Lung (tissue), 12 donors: ENCODE data around the gene ACTR1A. TPM values are rescaled to one million over a fixed set of nuclear protein-coding genes. Genes with fewer than 3 reads are reported as not detected.

Source experiments
- ATAC-seq: fragments of 200-7000 bp; cut with Tn5 transposase; one replicate; pipeline ENCODE4 v1.9.1; 2020; ENCODE audit warnings: moderate number of reproducible peaks; ENCODE audit not compliant: insufficient read depth, low FRiP score
- DNase-seq, 3 donors: peaks; one replicate each; pipeline ENCODE4 v3.0.0-alpha.2; 2013 to 2017
- H3K27ac ChIP-seq, 2 donors: one replicate each; pipeline ENCODE4 v1.5.1; 2013; ENCODE audit warnings: mild to moderate bottlenecking in 2 of 2, moderate library complexity in 2 of 2, control low read depth in 1 of 2, inconsistent platforms in 1 of 2, low read depth in 1 of 2, low read length in 1 of 2
- H3K27me3 ChIP-seq, 3 donors: one replicate each; pipeline ENCODE4 v1.5.1; 2013; ENCODE audit warnings: low read length in 2 of 3; ENCODE audit not compliant: control insufficient read depth in 3 of 3, insufficient read depth in 3 of 3
- H3K36me3 ChIP-seq, 4 donors: one replicate each; pipeline ENCODE4 v1.5.1; 2013; ENCODE audit warnings: low read length in 4 of 4, mild to moderate bottlenecking in 1 of 4, moderate library complexity in 1 of 4; ENCODE audit not compliant: control insufficient read depth in 4 of 4, insufficient read depth in 4 of 4
- H3K4me1 ChIP-seq, 5 donors: one replicate each; pipeline ENCODE4 v1.5.1; 2013; ENCODE audit warnings: low read length in 5 of 5, mild to moderate bottlenecking in 2 of 5, moderate library complexity in 1 of 5; ENCODE audit not compliant: control insufficient read depth in 5 of 5, insufficient read depth in 5 of 5
- H3K4me3 ChIP-seq: one replicate; pipeline ENCODE4 v1.5.1; 2013; ENCODE audit warnings: mild to moderate bottlenecking, control low read depth, moderate library complexity
- H3K9ac ChIP-seq, 2 donors: one replicate each; pipeline ENCODE4 v1.5.1; 2013; ENCODE audit warnings: low read length in 2 of 2, control low read depth in 1 of 2; ENCODE audit not compliant: insufficient read depth in 1 of 2
- H3K9me3 ChIP-seq, 4 donors: one replicate each; pipeline ENCODE4 v1.5.1; 2013; ENCODE audit warnings: low read length in 3 of 4, mild to moderate bottlenecking in 1 of 4, moderate library complexity in 1 of 4; ENCODE audit not compliant: control insufficient read depth in 4 of 4, insufficient read depth in 3 of 4
- CTCF ChIP-seq: IDR thresholded peaks from 2 replicates; pipeline ENCODE4 v1.5.1; 2012; ENCODE audit warnings: mild to moderate bottlenecking; ENCODE audit errors: control extremely low read depth, extremely low read depth
- WGBS, 2 donors: extraction: QIAGEN DNeasy Blood & Tissue Kit; methylation state at CpG; one replicate each; pipeline ENCODE4 v1.1.7; 2013; 5-methylcytosine and 5-hydroxymethylcytosine counted together
- polyA plus RNA-seq, 2 donors: library from polyadenylated mRNA; stranded (reverse); fragments of 200-250 nt; gene quantifications; one replicate each; pipeline ENCODE4 v1.2.1, GENCODE V29; 2013
- total RNA-seq, 2 donors: library from RNA; depleted of rRNA in 1 of 2; stranded (reverse); fragments of >200 nt in 1 of 2; gene quantifications; one replicate each; pipeline ENCODE4 v1.2.1, GENCODE V29; 2014 to 2021
- donor health status: control.
- donor health status: control.
- donor health status: Bipolar disorder and iron deficiency.
- donor health status: healthy.
- donor health status: DM: yes; HTN: yes; CAD: no.

The ACTR1A gene
- total and polyA plus RNA-seq, 4 donors: 72.0 to 96.0 (median 84.3) TPM

GRCh38 chr10:102508506-102508905, 6.0 kb upstream of the ACTR1A start:
- Histone ChIP-seq H3K4me1 (peaks cover 0 to 12% (median 5%) of the 10 kb centered on the region in 5 donors), H3K4me3 (no peak overlapping the region), H3K9ac (no peak overlapping the region), H3K27ac (no peak overlapping the region), H3K9me3 (no peaks in the 10 kb centered on the region), H3K36me3 (peaks cover 0 to 32% (median 13%) of the 10 kb centered on the region in 4 donors), H3K27me3 (no peaks in the 10 kb centered on the region)
- no peak for ATAC-seq
- 97 to 100% methylated on average over 1 of the region's 1 CpG for WGBS, 2 donors
- no peak for DNase-seq
- TF ChIP-seq CTCF: no peak

GRCh38 chr10:102507521-102507920, 5.0 kb upstream of the ACTR1A start:
- Histone ChIP-seq H3K9me3 (no peaks in the 10 kb centered on the region), H3K4me1 (peaks cover 0 to 18% (median 8%) of the 10 kb centered on the region in 5 donors), H3K27ac (no peak overlapping the region), H3K36me3 (peaks cover 0 to 24% (median 12%) of the 10 kb centered on the region in 4 donors), H3K9ac (no peak overlapping the region), H3K27me3 (no peaks in the 10 kb centered on the region), H3K4me3 (no peak overlapping the region)
- WGBS, 2 donors: 66 to 81% methylated on average over 3 of the region's 3 CpGs
- TF ChIP-seq CTCF: no peak
- ATAC-seq (no peak), DNase-seq (peak in 2 of 3 donors; percentile 13 to 39)

GRCh38 chr10:102505462-102506115, 3.1 kb upstream of the ACTR1A start:
- Histone ChIP-seq H3K9ac (peak overlapping the region in 1 of 2 donors; percentile 44), H3K4me1 (peaks cover 0 to 29% (median 10%) of the 10 kb centered on the region in 5 donors), H3K36me3 (peaks cover 0 to 15% (median 9%) of the 10 kb centered on the region in 4 donors), H3K27me3 (no peaks in the 10 kb centered on the region), H3K27ac (peak overlapping the region in 1 of 2 donors; percentile 7), H3K4me3 (no peak overlapping the region), H3K9me3 (no peaks in the 10 kb centered on the region)
- TF ChIP-seq CTCF: no peak
- ATAC-seq: no peak
- WGBS, 2 donors: 71 to 86% methylated on average over 10 of the region's 10 CpGs
- no peak for DNase-seq
